ENCODE results near the gene DOP1B. TPM values are rescaled to one million over a fixed set of nuclear protein-coding genes. Genes with fewer than 3 reads are reported as not detected.

DOP1B gene
- total and polyA plus RNA-seq, 10 of the 15 experiments (the other 5 are each of a cell fraction or from before 2014, with no cell fraction given), result 1.2 to 12.2 (median 4.3) TPM

DNA sequence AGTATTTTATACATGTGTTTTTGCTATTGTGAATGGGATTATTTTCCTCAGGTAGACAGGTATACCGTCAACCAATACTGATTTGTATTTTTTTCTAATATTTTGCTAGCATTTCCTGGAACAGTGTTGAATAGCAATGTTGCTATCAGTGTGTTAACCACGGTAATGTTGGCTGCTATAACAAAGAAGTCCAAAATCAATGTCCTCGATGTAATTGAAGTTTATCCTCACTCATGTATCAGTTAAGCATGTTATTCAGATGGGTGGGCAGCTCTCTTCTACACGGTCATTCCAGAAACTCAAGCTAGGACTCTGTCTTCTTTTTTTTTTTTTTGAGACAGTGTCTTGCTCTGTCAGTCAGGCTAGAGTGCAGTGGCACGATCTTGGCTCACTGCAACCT is 24.3 kb downstream of the DOP1B start:
- Histone ChIP-seq H3K4me2 (ENCODE audit: control insufficient read depth, insufficient read depth) (no peak overlapping the region; the same call in 1 of the 2 replicates), H3K4me3 (no peak overlapping the region), H3K36me3 (ENCODE audit: control insufficient read depth in 2 of 2, insufficient read depth in 2 of 2, low read length in 1 of 2) (no peaks in the 10 kb centered on the region), H3K79me2 (ENCODE audit: control insufficient read depth, insufficient read depth, low read length) (no peaks in the 10 kb centered on the region), H3K4me1 (ENCODE audit: control insufficient read depth, insufficient read depth, low read length) (peaks cover 9% of the 10 kb centered on the region), H2AFZ (ENCODE audit: control insufficient read depth, low read depth, low read length) (no peak overlapping the region), H3K27me3 (replicated peaks in 1 of 2; ENCODE audit: control insufficient read depth in 2 of 2, insufficient read depth in 2 of 2, low read length in 1 of 2) (no peaks in the 10 kb centered on the region), H3K27ac (ENCODE audit: control insufficient read depth, insufficient read depth) (no peak overlapping the region), H3K9ac (ENCODE audit: control insufficient read depth, insufficient read depth, low read length) (no peak overlapping the region), H4K20me1 (ENCODE audit: control insufficient read depth, insufficient read depth) (no peaks in the 10 kb centered on the region), H3K9me3 (replicated peaks; ENCODE audit: control insufficient read depth, insufficient read depth, low read length) (no peaks in the 10 kb centered on the region)
- intact Hi-C loops (cut with micrococcal nuclease; ENCODE audit: unreplicated experiment) (no loop called here), in situ Hi-C loops (cut with MboI) (no loop called here)
- FAIRE-seq, result no peak
- POLR2A ChIA-PET, result interaction anchor here (0.7 kb wide), 1 partner anchor 140 kb away, joined by 5 read pairs; no protein-coding TSS in a partner anchor
- DNase-seq (ENCODE audit: low read depth, low spot score), result no peak
- 78% methylated on average over 5 of the region's 5 CpGs for WGBS (ENCODE audit: insufficient coverage, insufficient replicate concordance, low lambda C conversion rate, missing lambda C conversion rate)
- ATAC-seq, result no peak
- SMC1A ChIA-PET (ENCODE audit: uncharacterized antibody, unreplicated experiment), result no interaction called here
- no TSS peak for BruUV-seq (replicated peaks)
- RAD21 ChIA-PET (ENCODE audit: unreplicated experiment), result interaction anchor here (0.5 kb wide), 1 partner anchor 132 kb away, joined by 3 read pairs; no protein-coding TSS in a partner anchor
- CTCF ChIA-PET, result no interaction called here
- no peak for TF ChIP-seq NFXL1 (IDR thresholded peaks at IDR 0.05; ENCODE audit: borderline replicate concordance)
- TF ChIP-seq STAT3 (IDR thresholded peaks at IDR 0.05; ENCODE audit: low read depth, low read length), result no peak
- TF ChIP-seq, protein P1, sequence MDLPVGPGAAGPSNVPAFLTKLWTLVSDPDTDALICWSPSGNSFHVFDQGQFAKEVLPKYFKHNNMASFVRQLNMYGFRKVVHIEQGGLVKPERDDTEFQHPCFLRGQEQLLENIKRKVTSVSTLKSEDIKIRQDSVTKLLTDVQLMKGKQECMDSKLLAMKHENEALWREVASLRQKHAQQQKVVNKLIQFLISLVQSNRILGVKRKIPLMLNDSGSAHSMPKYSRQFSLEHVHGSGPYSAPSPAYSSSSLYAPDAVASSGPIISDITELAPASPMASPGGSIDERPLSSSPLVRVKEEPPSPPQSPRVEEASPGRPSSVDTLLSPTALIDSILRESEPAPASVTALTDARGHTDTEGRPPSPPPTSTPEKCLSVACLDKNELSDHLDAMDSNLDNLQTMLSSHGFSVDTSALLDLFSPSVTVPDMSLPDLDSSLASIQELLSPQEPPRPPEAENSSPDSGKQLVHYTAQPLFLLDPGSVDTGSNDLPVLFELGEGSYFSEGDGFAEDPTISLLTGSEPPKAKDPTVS (IDR thresholded peaks at IDR 0.05; ENCODE audit: low read depth, low read length), result no peak
- TF ChIP-seq CBFB (IDR thresholded peaks at IDR 0.05; ENCODE audit: low read depth), result no peak
- no peak for TF ChIP-seq SREBF1 (IDR thresholded peaks at IDR 0.05; ENCODE audit: low read length)
- no peak for TF ChIP-seq RUNX3 (IDR thresholded peaks at IDR 0.05; ENCODE audit: low read length)
- TF ChIP-seq, protein P2, sequence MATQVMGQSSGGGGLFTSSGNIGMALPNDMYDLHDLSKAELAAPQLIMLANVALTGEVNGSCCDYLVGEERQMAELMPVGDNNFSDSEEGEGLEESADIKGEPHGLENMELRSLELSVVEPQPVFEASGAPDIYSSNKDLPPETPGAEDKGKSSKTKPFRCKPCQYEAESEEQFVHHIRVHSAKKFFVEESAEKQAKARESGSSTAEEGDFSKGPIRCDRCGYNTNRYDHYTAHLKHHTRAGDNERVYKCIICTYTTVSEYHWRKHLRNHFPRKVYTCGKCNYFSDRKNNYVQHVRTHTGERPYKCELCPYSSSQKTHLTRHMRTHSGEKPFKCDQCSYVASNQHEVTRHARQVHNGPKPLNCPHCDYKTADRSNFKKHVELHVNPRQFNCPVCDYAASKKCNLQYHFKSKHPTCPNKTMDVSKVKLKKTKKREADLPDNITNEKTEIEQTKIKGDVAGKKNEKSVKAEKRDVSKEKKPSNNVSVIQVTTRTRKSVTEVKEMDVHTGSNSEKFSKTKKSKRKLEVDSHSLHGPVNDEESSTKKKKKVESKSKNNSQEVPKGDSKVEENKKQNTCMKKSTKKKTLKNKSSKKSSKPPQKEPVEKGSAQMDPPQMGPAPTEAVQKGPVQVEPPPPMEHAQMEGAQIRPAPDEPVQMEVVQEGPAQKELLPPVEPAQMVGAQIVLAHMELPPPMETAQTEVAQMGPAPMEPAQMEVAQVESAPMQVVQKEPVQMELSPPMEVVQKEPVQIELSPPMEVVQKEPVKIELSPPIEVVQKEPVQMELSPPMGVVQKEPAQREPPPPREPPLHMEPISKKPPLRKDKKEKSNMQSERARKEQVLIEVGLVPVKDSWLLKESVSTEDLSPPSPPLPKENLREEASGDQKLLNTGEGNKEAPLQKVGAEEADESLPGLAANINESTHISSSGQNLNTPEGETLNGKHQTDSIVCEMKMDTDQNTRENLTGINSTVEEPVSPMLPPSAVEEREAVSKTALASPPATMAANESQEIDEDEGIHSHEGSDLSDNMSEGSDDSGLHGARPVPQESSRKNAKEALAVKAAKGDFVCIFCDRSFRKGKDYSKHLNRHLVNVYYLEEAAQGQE (IDR thresholded peaks at IDR 0.05; ENCODE audit: low read depth, low read length), result no peak
- TF ChIP-seq ZNF274 (IDR thresholded peaks at IDR 0.05; ENCODE audit: insufficient read depth, insufficient read length), result no peak
- TF ChIP-seq TCF3 (IDR thresholded peaks at IDR 0.05; ENCODE audit: borderline replicate concordance, insufficient read depth, low read depth, low read length), result no peak
- TF ChIP-seq, protein P3, sequence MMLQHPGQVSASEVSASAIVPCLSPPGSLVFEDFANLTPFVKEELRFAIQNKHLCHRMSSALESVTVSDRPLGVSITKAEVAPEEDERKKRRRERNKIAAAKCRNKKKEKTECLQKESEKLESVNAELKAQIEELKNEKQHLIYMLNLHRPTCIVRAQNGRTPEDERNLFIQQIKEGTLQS (IDR thresholded peaks at IDR 0.05; ENCODE audit: borderline replicate concordance, extremely low read depth, low read depth, low read length), result no peak
- TF ChIP-seq, protein P4, sequence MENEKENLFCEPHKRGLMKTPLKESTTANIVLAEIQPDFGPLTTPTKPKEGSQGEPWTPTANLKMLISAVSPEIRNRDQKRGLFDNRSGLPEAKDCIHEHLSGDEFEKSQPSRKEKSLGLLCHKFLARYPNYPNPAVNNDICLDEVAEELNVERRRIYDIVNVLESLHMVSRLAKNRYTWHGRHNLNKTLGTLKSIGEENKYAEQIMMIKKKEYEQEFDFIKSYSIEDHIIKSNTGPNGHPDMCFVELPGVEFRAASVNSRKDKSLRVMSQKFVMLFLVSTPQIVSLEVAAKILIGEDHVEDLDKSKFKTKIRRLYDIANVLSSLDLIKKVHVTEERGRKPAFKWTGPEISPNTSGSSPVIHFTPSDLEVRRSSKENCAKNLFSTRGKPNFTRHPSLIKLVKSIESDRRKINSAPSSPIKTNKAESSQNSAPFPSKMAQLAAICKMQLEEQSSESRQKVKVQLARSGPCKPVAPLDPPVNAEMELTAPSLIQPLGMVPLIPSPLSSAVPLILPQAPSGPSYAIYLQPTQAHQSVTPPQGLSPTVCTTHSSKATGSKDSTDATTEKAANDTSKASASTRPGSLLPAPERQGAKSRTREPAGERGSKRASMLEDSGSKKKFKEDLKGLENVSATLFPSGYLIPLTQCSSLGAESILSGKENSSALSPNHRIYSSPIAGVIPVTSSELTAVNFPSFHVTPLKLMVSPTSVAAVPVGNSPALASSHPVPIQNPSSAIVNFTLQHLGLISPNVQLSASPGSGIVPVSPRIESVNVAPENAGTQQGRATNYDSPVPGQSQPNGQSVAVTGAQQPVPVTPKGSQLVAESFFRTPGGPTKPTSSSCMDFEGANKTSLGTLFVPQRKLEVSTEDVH (IDR thresholded peaks at IDR 0.05; ENCODE audit: low read depth, partially characterized antibody), result no peak
- TF ChIP-seq, protein P5, sequence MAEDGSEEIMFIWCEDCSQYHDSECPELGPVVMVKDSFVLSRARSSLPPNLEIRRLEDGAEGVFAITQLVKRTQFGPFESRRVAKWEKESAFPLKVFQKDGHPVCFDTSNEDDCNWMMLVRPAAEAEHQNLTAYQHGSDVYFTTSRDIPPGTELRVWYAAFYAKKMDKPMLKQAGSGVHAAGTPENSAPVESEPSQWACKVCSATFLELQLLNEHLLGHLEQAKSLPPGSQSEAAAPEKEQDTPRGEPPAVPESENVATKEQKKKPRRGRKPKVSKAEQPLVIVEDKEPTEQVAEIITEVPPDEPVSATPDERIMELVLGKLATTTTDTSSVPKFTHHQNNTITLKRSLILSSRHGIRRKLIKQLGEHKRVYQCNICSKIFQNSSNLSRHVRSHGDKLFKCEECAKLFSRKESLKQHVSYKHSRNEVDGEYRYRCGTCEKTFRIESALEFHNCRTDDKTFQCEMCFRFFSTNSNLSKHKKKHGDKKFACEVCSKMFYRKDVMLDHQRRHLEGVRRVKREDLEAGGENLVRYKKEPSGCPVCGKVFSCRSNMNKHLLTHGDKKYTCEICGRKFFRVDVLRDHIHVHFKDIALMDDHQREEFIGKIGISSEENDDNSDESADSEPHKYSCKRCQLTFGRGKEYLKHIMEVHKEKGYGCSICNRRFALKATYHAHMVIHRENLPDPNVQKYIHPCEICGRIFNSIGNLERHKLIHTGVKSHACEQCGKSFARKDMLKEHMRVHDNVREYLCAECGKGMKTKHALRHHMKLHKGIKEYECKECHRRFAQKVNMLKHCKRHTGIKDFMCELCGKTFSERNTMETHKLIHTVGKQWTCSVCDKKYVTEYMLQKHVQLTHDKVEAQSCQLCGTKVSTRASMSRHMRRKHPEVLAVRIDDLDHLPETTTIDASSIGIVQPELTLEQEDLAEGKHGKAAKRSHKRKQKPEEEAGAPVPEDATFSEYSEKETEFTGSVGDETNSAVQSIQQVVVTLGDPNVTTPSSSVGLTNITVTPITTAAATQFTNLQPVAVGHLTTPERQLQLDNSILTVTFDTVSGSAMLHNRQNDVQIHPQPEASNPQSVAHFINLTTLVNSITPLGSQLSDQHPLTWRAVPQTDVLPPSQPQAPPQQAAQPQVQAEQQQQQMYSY (CRISPR knock-in tag; IDR thresholded peaks at IDR 0.05), result no peak
